Adrenal gland (tissue), 12 donors: ENCODE measurements around the gene KLHDC2. TPM values are rescaled to one million over a fixed set of nuclear protein-coding genes. Genes with fewer than 3 reads are reported as not detected.

Experiments used
- DNase-seq, 7 donors: peaks; one replicate each; pipeline ENCODE4 v3.0.0-alpha.2; 2019 to 2020
- H3K27ac ChIP-seq, 5 donors: fragments of 200-600 bp; sonication (generic) in 4 of 5; 1 replicate in 3 of 5; 2 replicates in 2 of 5; pipeline versions ENCODE4 v1.5.1 to v1.8.0; 2016 to 2020; ENCODE audit warnings: mild to moderate bottlenecking in 1 of 5
- H3K27me3 ChIP-seq: fragments of 200-600 bp; 2 replicates; pipeline ENCODE4 v1.8.0; 2021
- H3K36me3 ChIP-seq, 2 donors: fragments of 200-600 bp; replicated peaks in 1 of 2; 1 replicate in 1 of 2; 2 replicates in 1 of 2; pipeline versions ENCODE4 v1.5.1 to v1.8.0; 2018 to 2022
- H3K4me1 ChIP-seq, 2 donors: fragments of 200-600 bp; replicated peaks in 1 of 2; 1 replicate in 1 of 2; 2 replicates in 1 of 2; pipeline versions ENCODE4 v1.5.1 to v1.8.0; 2018 to 2021
- H3K4me3 ChIP-seq, 4 donors: fragments of 200-600 bp; sonication (generic) in 3 of 4; one replicate each; pipeline ENCODE4 v1.5.1; 2016 to 2018
- H3K9me3 ChIP-seq, 3 donors: fragments of 200-600 bp; sonication (generic) in 1 of 3; replicated peaks in 1 of 3; 1 replicate in 2 of 3; 2 replicates in 1 of 3; pipeline versions ENCODE4 v1.5.1 to v1.8.0; 2016 to 2021
- POLR2A ChIP-seq, 2 donors: fragments of 450-650 bp; IDR thresholded peaks; one replicate each; pipeline ENCODE4 v1.6.1; 2017; ENCODE audit warnings: antibody characterized with exemption in 2 of 2, mild to moderate bottlenecking in 2 of 2, moderate library complexity in 1 of 2
- WGBS, 4 donors: extraction: QIAGEN DNeasy Blood & Tissue Kit in 2 of 4; methylation state at CpG; one replicate each; pipeline versions ENCODE4 v1.1.5 to v1.1.7; 2013 to 2017; 5-methylcytosine and 5-hydroxymethylcytosine counted together
- intact Hi-C, 2 donors: fragments of 100-400 bp; cut with DNase I; formaldehyde crosslinking; loops; one replicate each; pipeline versions ENCODE4 v1.14.1 to v1.15.0; 2022 to 2023
- polyA plus RNA-seq, 3 donors: library from polyadenylated mRNA; stranded (reverse); fragments of 200-250 nt in 2 of 3; fragments of 350-450 nt in 1 of 3; fragmentation: Illumina TruSeq in 1 of 3; extraction: RNeasy Lipid Tissue Mini Kit (QIAGEN cat#74804) in 1 of 3; gene quantifications; one replicate each; pipeline ENCODE4 v1.2.3, GENCODE V29; 2013 to 2014
- total RNA-seq, 9 donors: library from RNA; depleted of rRNA in 4 of 9; stranded (reverse); fragments of >200 nt in 4 of 9; fragments of 120-200 nt in 1 of 9; fragmentation: NEBNext Ultra II Directional in 1 of 9; extraction: Animal tissue kit (Norgen Biotek cat#: 25700) in 1 of 9; gene quantifications; one replicate each; pipeline versions ENCODE4 v1.1.0 to v1.2.4, GENCODE V29; 2013 to 2023
- TF ChIP-seq, protein P1 (sequence below), 6 experiments: fragments of 450-650 bp in 4 of 6; fragments of 200-600 bp in 2 of 6; sonication (generic) in 1 of 6; IDR thresholded peaks; 1 replicate in 5 of 6; 2 replicates in 1 of 6; pipeline versions ENCODE4 v1.5.1 to v1.8.0; 2016 to 2021; ENCODE audit warnings: antibody characterized with exemption in 6 of 6, mild to moderate bottlenecking in 2 of 6, moderate library complexity in 1 of 6
- donor health status: healthy with polysubstance abuse.
- donor health status: Bipolar disorder and iron deficiency.
- donor health status: DM: yes; HTN: yes; CAD: no.
- donor health status: DM: no; HTN: no; CAD: no.
- donor health status: DM: no; HTN: no; CAD: no.
- donor health status: DM: yes; HTN: yes; CAD: no.

The KLHDC2 gene
- total and polyA plus RNA-seq, 12 donors = 43.1 to 134 (median 68.5) TPM

DNA sequence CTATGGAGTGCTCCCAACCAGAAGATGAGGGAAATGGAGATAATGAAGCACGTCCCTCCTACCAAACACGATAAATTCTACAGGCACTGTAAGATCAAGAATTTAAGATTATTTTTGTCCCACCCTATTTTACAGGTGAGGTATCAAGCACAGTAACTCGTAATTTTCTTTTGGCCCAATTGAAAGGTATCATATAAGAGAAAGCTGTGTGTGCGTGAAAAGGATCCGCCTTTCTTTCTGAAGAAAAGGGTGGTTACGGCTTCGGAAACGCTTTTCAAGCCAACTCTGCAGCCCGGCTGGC, 733 bp upstream of the KLHDC2 start:
- H3K27ac ChIP-seq = peak overlapping the region; percentile 87 to 99 (median 98)
- intact Hi-C loops = loop anchor here (5.0 to 10.0 kb wide), 2 partner anchors 130 to 132 kb away; partner anchors contain the start of gene DNAAF2 (in 2 of the 2)
- WGBS, 4 donors = 0 to 2% (median 1%) methylated on average over 8 to 9 of the region's 9 CpGs

GRCh38 chr14:49768301-49769121, 558 bp downstream of the KLHDC2 start:
- 0% methylated on average over 28 to 67 of the region's 67 CpGs for WGBS, 4 donors
- H3K27me3 ChIP-seq = no peaks in the 10 kb centered on the region
- H3K9me3 ChIP-seq = no peaks in the 10 kb centered on the region
- no peak for TF ChIP-seq POLR2A (IDR thresholded peaks at IDR 0.05)
- TF ChIP-seq, protein P1, sequence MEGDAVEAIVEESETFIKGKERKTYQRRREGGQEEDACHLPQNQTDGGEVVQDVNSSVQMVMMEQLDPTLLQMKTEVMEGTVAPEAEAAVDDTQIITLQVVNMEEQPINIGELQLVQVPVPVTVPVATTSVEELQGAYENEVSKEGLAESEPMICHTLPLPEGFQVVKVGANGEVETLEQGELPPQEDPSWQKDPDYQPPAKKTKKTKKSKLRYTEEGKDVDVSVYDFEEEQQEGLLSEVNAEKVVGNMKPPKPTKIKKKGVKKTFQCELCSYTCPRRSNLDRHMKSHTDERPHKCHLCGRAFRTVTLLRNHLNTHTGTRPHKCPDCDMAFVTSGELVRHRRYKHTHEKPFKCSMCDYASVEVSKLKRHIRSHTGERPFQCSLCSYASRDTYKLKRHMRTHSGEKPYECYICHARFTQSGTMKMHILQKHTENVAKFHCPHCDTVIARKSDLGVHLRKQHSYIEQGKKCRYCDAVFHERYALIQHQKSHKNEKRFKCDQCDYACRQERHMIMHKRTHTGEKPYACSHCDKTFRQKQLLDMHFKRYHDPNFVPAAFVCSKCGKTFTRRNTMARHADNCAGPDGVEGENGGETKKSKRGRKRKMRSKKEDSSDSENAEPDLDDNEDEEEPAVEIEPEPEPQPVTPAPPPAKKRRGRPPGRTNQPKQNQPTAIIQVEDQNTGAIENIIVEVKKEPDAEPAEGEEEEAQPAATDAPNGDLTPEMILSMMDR (IDR thresholded peaks at IDR 0.05) = no peak
- H3K4me3 ChIP-seq = peak overlapping the region; percentile 33 to 100 (median 86)
- H3K27ac ChIP-seq = peak overlapping the region; percentile 87 to 99 (median 98)
- peak; percentile 65 to 84 (median 75) for DNase-seq
- H3K36me3 ChIP-seq = peaks cover 0 to under 1% of the 10 kb centered on the region in 2 donors
- peaks cover 26 to 34% of the 10 kb centered on the region in 2 donors for H3K4me1 ChIP-seq
- intact Hi-C loops = loop anchor here (5.0 to 10.0 kb wide), 2 partner anchors 131 to 134 kb away; partner anchors contain the start of gene DNAAF2 (in 2 of the 2)

More for the DNA sequence above, 733 bp upstream of the KLHDC2 start:
- Histone ChIP-seq H3K9me3 (no peaks in the 10 kb centered on the region), H3K4me1 (peaks cover 26 to 34% of the 10 kb centered on the region in 2 donors), H3K4me3 (peak overlapping the region in 2 of 4 donors; percentile 33 to 84), H3K27me3 (no peaks in the 10 kb centered on the region), H3K36me3 (no peaks in the 10 kb centered on the region)
- TF ChIP-seq, protein P1 (IDR thresholded peaks at IDR 0.05) = no peak
- TF ChIP-seq POLR2A (IDR thresholded peaks at IDR 0.05) = no peak
- no peak for DNase-seq

- Histone ChIP-seq H3K4me3 (peak overlapping the region in 3 of 4 donors; percentile 33 to 100 (median 84)), H3K27ac (peak overlapping the region; percentile 87 to 99 (median 98)), H3K4me1 (peaks cover 26 to 34% of the 10 kb centered on the region in 2 donors), H3K27me3 (no peaks in the 10 kb centered on the region), H3K9me3 (no peaks in the 10 kb centered on the region), H3K36me3 (peaks cover 0 to 7% of the 10 kb centered on the region in 2 donors)
- WGBS, 4 donors = 15 to 24% (median 20%) methylated on average over 6 of the region's 6 CpGs
- peak in 1 of 7 donors; percentile 29 for DNase-seq
- TF ChIP-seq, protein P1 (IDR thresholded peaks at IDR 0.05) = no peak
- TF ChIP-seq POLR2A (IDR thresholded peaks at IDR 0.05) = no peak
- intact Hi-C loops = loop anchor here (5.0 to 10.0 kb wide), 2 partner anchors 132 to 134 kb away; partner anchors contain the start of gene DNAAF2 (in 2 of the 2)
Observed at GRCh38 chr14:49769171-49769570, 1.2 kb downstream of the KLHDC2 start.

DNA sequence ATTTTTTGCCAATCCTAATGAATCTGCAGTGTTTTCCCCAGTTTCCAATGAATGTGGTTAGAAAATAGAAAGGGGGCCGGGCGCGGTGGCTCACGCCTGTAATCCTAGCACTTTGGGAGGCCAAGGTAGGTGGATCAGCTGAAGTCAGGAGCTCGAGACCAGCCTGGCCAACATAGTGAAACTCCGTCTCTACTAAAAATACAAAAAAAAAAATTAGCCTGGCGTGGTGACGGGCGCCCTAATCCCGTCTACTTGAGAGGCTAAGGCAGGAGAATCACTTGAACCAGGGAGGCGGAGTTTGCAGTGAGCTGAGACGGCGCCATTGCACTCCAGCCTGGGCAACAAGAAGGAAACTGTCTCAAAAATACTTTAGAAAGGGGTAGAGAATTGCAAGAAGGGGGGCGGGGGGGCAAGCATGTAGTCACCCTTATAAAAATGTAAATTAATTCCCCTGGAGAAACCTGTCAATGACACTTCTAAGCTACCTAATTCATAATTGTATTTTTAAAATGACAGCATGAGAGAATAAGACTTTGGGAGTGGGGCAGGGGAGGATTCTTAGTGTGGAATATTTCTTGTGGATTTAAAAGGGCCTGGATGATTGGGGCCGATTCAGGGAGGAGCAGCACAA, 1.7 kb downstream of the KLHDC2 start:
- WGBS, 4 donors = 66 to 77% (median 73%) methylated on average over 15 of the region's 15 CpGs
- TF ChIP-seq, protein P1 (IDR thresholded peaks at IDR 0.05) = no peak
- TF ChIP-seq POLR2A (IDR thresholded peaks at IDR 0.05) = no peak

More for the DNA sequence above, 1.7 kb downstream of the KLHDC2 start:
- intact Hi-C loops = loop anchor here (5.0 to 10.0 kb wide), 2 partner anchors 132 to 135 kb away; partner anchors contain the start of gene DNAAF2 (in 2 of the 2)
- Histone ChIP-seq H3K9me3 (no peaks in the 10 kb centered on the region), H3K36me3 (peaks cover 0 to 12% of the 10 kb centered on the region in 2 donors), H3K4me1 (peaks cover 26 to 34% of the 10 kb centered on the region in 2 donors), H3K27ac (peak overlapping the region in 3 of 5 donors; percentile 92 to 99 (median 98)), H3K4me3 (peak overlapping the region in 2 of 4 donors; percentile 33 to 84), H3K27me3 (no peaks in the 10 kb centered on the region)
- peak in 2 of 7 donors; percentile 22 to 25 for DNase-seq
